ENCODE results near the gene ZXDC.

GRCh38 chr3:126401611-126402160, 74.0 kb downstream of the ZXDC start:
- TF ChIP-seq POLR2AphosphoS5 (IDR thresholded peaks at IDR 0.05; ENCODE audit: low read depth, low read length) (no peak), POLR2A (IDR thresholded peaks at IDR 0.05; ENCODE audit: low read depth, low read length) (no peak), TAF1 (IDR thresholded peaks at IDR 0.05; ENCODE audit: low read depth, low read length) (no peak), SPI1 (IDR thresholded peaks at IDR 0.05; ENCODE audit: low read depth, low read length) (no peak), POU2F2 (IDR thresholded peaks at IDR 0.05; ENCODE audit: low read depth, low read length) (no peak)

Data from GM12891 (cell line).